Right renal cortex interstitium (tissue), 3 donors: Measurements from ENCODE around the gene CFAP57. TPM values are rescaled to one million over a fixed set of nuclear protein-coding genes. Genes with fewer than 3 reads are reported as not detected.

Experiments
- DNase-seq, 3 donors: peaks; one replicate each; pipeline ENCODE4 v3.0.0-alpha.2; 2013; ENCODE audit warnings: low read depth in 3 of 3, low spot score in 2 of 3
- polyA plus RNA-seq, 3 donors: library from polyadenylated mRNA; unstranded; fragments of 120-200 nt; gene quantifications; one replicate each; pipeline ENCODE4 v1.2.1, GENCODE V29; 2013; ENCODE audit not compliant: insufficient read length in 3 of 3

Gene CFAP57
- polyA plus RNA-seq, 3 donors: 2.7 to 3.6 (median 3.1) TPM

- DNase-seq: no peak
Observed at GRCh38 chr1:43221797-43222196, 49.7 kb downstream of the CFAP57 start.

- DNase-seq: no peak
Observed at GRCh38 chr1:43222879-43223278, 50.7 kb downstream of the CFAP57 start.

GRCh38 chr1:43225168-43225567, 53.0 kb downstream of the CFAP57 start:
- no peak for DNase-seq

- DNase-seq: peak; percentile 61 to 73 (median 70)
Observed at GRCh38 chr1:43227143-43227764, 55.1 kb downstream of the CFAP57 start.

- DNase-seq: no peak
Observed at GRCh38 chr1:43229826-43230780, 58.0 kb downstream of the CFAP57 start.

GRCh38 chr1:43232074-43232473, 59.9 kb downstream of the CFAP57 start:
- no peak for DNase-seq

- DNase-seq: no peak
Observed at GRCh38 chr1:43232482-43232881, 60.4 kb downstream of the CFAP57 start.

GRCh38 chr1:43233631-43234030, 61.5 kb downstream of the CFAP57 start:
- DNase-seq: no peak

- DNase-seq: no peak
Observed at GRCh38 chr1:43234267-43234666, 62.1 kb downstream of the CFAP57 start.

GRCh38 chr1:43235040-43235439, 62.9 kb downstream of the CFAP57 start:
- DNase-seq: no peak

GRCh38 chr1:43235451-43236121, 63.5 kb downstream of the CFAP57 start:
- DNase-seq: no peak

- no peak for DNase-seq
Observed at GRCh38 chr1:43237121-43237520, 65.0 kb downstream of the CFAP57 start.

- peak; percentile 18 to 36 (median 36) for DNase-seq
Observed at GRCh38 chr1:43238085-43238484, 66.0 kb downstream of the CFAP57 start.

- no peak for DNase-seq
Observed at GRCh38 chr1:43238991-43239469, 66.9 kb downstream of the CFAP57 start.

GRCh38 chr1:43239484-43239883, 67.4 kb downstream of the CFAP57 start:
- DNase-seq: no peak

- DNase-seq: no peak
Observed at GRCh38 chr1:43241413-43241836, 69.3 kb downstream of the CFAP57 start.

GRCh38 chr1:43243299-43243698, 71.2 kb downstream of the CFAP57 start:
- DNase-seq: no peak

GRCh38 chr1:43246466-43247213, 74.5 kb downstream of the CFAP57 start:
- DNase-seq: no peak

GRCh38 chr1:43247256-43247921, 75.3 kb downstream of the CFAP57 start:
- no peak for DNase-seq

GRCh38 chr1:43250351-43250761, 78.2 kb downstream of the CFAP57 start:
- no peak for DNase-seq
